ENCODE measurements around the gene TAS2R41. TPM values are rescaled to one million over a fixed set of nuclear protein-coding genes. Genes with fewer than 3 reads are reported as not detected.

The TAS2R41 gene
- total RNA-seq, 6 donors from 2014 or later, result 0.46 to 0.54 TPM; not detected in 4

GRCh38 chr7:143510854-143511592 lies 33.4 kb downstream of the TAS2R41 start:
- no peaks in the 10 kb centered on the region for H3K9me3 ChIP-seq
- no peaks in the 10 kb centered on the region for H3K27me3 ChIP-seq
- no peaks in the 10 kb centered on the region for H3K36me3 ChIP-seq
- no peaks in the 10 kb centered on the region for H3K4me1 ChIP-seq
- peak overlapping the region in 3 of 4 donors; percentile 3 to 29 (median 7) for H3K4me3 ChIP-seq
- TF ChIP-seq POLR2A (IDR thresholded peaks at IDR 0.05) (no peak), EP300 (IDR thresholded peaks at IDR 0.05) (no peak), POLR2AphosphoS5 (IDR thresholded peaks at IDR 0.05) (no peak)
- TF ChIP-seq, protein P1, sequence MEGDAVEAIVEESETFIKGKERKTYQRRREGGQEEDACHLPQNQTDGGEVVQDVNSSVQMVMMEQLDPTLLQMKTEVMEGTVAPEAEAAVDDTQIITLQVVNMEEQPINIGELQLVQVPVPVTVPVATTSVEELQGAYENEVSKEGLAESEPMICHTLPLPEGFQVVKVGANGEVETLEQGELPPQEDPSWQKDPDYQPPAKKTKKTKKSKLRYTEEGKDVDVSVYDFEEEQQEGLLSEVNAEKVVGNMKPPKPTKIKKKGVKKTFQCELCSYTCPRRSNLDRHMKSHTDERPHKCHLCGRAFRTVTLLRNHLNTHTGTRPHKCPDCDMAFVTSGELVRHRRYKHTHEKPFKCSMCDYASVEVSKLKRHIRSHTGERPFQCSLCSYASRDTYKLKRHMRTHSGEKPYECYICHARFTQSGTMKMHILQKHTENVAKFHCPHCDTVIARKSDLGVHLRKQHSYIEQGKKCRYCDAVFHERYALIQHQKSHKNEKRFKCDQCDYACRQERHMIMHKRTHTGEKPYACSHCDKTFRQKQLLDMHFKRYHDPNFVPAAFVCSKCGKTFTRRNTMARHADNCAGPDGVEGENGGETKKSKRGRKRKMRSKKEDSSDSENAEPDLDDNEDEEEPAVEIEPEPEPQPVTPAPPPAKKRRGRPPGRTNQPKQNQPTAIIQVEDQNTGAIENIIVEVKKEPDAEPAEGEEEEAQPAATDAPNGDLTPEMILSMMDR (IDR thresholded peaks at IDR 0.05), result no peak
- ATAC-seq (ENCODE audit: low FRiP score in 2 of 2) (peak; percentile 28 to 47), DNase-seq (peak in 1 of 2 donors; percentile 79)
- 84 to 94% methylated on average over 41 to 56 of the region's 65 CpGs for WGBS, 2 donors
- no peak overlapping the region for H3K27ac ChIP-seq

DNA sequence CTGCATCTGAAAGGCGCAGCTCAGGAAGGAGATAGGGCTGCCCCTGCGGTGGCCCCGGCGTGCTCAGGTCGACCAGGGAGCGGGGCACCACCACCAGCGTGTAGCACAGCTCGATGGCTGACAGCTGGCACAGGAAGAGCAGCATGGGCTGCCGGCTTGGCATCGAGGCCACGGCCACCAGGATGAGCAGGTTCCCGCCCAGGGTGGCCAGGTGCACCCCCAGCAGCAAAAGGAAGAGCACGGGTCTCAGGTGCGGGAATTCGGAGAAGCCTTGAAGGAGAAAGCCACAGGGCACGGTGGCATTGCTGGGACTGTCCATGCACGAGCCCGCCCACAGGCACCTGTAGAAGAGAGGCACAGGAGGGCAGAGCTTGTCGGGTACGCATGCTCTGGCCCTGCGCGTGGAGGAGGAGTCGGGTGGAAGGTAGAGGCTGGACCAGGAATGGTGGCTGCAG lies 33.9 kb downstream of the TAS2R41 start:
- ATAC-seq (ENCODE audit: low FRiP score in 2 of 2) (peak; percentile 13 to 17), DNase-seq (no peak)
- Histone ChIP-seq H3K36me3 (no peaks in the 10 kb centered on the region), H3K27ac (no peak overlapping the region), H3K4me1 (no peaks in the 10 kb centered on the region), H3K4me3 (peak overlapping the region in 2 of 4 donors; percentile 7 to 29), H3K9me3 (no peaks in the 10 kb centered on the region), H3K27me3 (no peaks in the 10 kb centered on the region)
- WGBS, 2 donors, result 90 to 91% methylated on average over 15 to 18 of the region's 23 CpGs
- TF ChIP-seq, protein P1 (IDR thresholded peaks at IDR 0.05), result no peak
- TF ChIP-seq POLR2AphosphoS5 (IDR thresholded peaks at IDR 0.05) (no peak), POLR2A (IDR thresholded peaks at IDR 0.05) (no peak), EP300 (IDR thresholded peaks at IDR 0.05) (no peak)

DNA sequence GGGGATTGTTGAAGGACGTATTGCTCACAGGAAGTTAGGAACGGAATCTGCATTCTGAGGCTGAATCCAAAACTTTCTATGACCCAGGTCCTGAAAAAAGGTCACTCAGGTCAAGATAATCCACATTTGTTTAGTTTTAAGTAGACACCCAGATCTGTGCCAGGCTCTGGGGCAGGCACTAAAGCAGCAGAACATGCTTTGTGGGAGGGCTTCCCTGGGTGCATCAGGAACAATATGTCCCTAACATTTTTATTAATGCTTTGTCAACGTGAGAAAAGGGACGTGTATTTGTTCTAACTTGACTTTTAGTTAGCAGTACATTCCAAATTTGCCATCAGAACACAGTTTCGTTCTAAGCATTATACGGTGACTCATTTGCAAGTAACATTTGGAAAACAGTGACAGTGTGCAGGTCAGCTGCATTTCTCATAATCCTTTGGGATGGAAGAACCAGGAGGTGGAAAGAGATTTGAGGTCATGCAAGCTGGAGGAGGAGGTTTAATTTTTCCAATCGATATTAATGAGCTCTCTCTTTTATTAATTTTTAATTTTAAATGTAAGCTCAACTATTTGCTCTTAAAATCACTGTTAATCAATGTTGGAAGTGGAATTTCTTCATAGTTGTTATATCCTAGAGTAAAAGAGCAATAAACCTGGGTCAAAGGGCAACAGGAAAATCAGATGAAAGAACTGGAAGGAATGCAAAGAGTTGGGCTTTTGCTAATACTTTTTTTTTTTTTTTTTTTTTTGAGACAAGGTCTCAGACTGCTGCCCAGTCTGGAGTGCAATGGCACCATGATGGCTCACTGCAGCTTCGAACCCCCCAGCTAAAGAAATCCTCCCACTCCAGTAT lies 35.0 kb downstream of the TAS2R41 start:
- ATAC-seq (ENCODE audit: low FRiP score in 2 of 2) (no peak), DNase-seq (no peak)
- TF ChIP-seq POLR2A (IDR thresholded peaks at IDR 0.05) (no peak), EP300 (IDR thresholded peaks at IDR 0.05) (no peak), POLR2AphosphoS5 (IDR thresholded peaks at IDR 0.05) (no peak)
- TF ChIP-seq, protein P1 (IDR thresholded peaks at IDR 0.05), result no peak
- Histone ChIP-seq H3K27me3 (no peaks in the 10 kb centered on the region), H3K4me3 (no peak overlapping the region), H3K4me1 (no peaks in the 10 kb centered on the region), H3K36me3 (no peaks in the 10 kb centered on the region), H3K9me3 (no peaks in the 10 kb centered on the region), H3K27ac (no peak overlapping the region)
- 80 to 83% methylated on average over 8 of the region's 8 CpGs for WGBS, 2 donors

GRCh38 chr7:143514487-143514886 lies 36.8 kb downstream of the TAS2R41 start:
- no peak for TF ChIP-seq EP300 (IDR thresholded peaks at IDR 0.05)
- TF ChIP-seq, protein P1 (IDR thresholded peaks at IDR 0.05), result no peak
- TF ChIP-seq POLR2AphosphoS5 (IDR thresholded peaks at IDR 0.05), result no peak
- TF ChIP-seq POLR2A (IDR thresholded peaks at IDR 0.05), result no peak

More at GRCh38 chr7:143514487-143514886, 36.8 kb downstream of the TAS2R41 start:
- no peaks in the 10 kb centered on the region for H3K9me3 ChIP-seq
- no peak overlapping the region for H3K27ac ChIP-seq
- ATAC-seq (ENCODE audit: low FRiP score in 2 of 2), result no peak
- no peaks in the 10 kb centered on the region for H3K27me3 ChIP-seq
- no peak for DNase-seq
- H3K4me1 ChIP-seq, result no peaks in the 10 kb centered on the region
- H3K36me3 ChIP-seq, result no peaks in the 10 kb centered on the region
- H3K4me3 ChIP-seq, result no peak overlapping the region
- whole genome bisulfite sequencing, 2 donors, result 86 to 91% methylated on average over 2 of the region's 2 CpGs
